Measurements from ENCODE around the gene MEF2C.

DNA sequence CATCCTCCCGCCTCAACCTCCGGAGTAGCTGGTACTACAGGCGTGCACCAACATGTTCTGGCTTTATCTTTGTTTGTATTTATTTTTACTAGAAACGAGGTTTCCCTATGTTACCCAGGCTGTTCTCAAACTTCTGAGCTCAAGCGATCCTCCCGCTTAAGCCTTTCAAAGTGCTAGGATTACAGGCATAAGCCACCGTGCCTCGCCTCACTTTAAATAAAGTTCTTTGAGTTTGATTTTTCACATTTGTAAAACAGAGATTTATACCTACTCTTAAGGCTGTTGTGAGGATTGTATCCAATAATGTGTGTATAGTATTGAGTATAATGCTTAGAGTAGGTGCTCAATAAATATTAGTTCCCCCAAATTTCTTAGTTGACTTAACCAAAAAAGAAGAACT is 75.7 kb downstream of the MEF2C start:
- TF ChIP-seq POLR2A (IDR thresholded peaks at IDR 0.05) (no peak), POLR2AphosphoS5 (IDR thresholded peaks at IDR 0.05) (no peak)
